ENCODE measurements around the gene ZNF333.

GRCh38 chr19:14655726-14656125, 34.1 kb upstream of the ZNF333 start:
- no peak for TF ChIP-seq REST (IDR thresholded peaks at IDR 0.05; ENCODE audit: insufficient replicate concordance, low read depth)
- TF ChIP-seq POLR2AphosphoS5 (IDR thresholded peaks at IDR 0.05; ENCODE audit: low read depth) = no peak
- TF ChIP-seq CTCF (IDR thresholded peaks at IDR 0.05; ENCODE audit: insufficient read depth, low read length) = no peak
- no peak for TF ChIP-seq GABPA (IDR thresholded peaks at IDR 0.05; ENCODE audit: low read depth)
